IMR-90 (cell line): Measurements from ENCODE around the gene PLBD2. TPM values are rescaled to one million over a fixed set of nuclear protein-coding genes. Genes with fewer than 3 reads are reported as not detected.

Source experiments
- ATAC-seq: fragments of 200-7000 bp; cut with Tn5 transposase; 2 replicates; pipeline ENCODE4 v1.9.1; 2020; ENCODE audit warnings: low read depth, mild to moderate bottlenecking, moderate library complexity
- BruUV-seq: library from RNA; stranded (reverse); fragments of 400-500 nt; replicated peaks from 2 replicates; lab custom pipeline; 2021; lab: Mats Ljungman, UMichigan
- CTCF ChIA-PET: fragments of 300-600 bp; formaldehyde crosslinking; extraction: SDS; loops from one replicate; lab custom pipeline; 2021; ENCODE audit warnings: antibody characterized with exemption; lab: Yijun Ruan, JAX
- POLR2A ChIA-PET: fragments of 300-600 bp; sonication (Branson Sonifier 250); formaldehyde crosslinking; loops from one replicate; lab custom pipeline; 2022; ENCODE audit warnings: antibody characterized with exemption; ENCODE audit not compliant: unreplicated experiment; lab: Charles Lee
- DNase-seq: peaks from one replicate; pipeline ENCODE4 v3.0.0; 2013
- H2AFZ ChIP-seq: replicated peaks from 2 replicates; pipeline ENCODE3; 2013; ENCODE audit warnings: low read length, mild to moderate bottlenecking; ENCODE audit not compliant: poor library complexity
- H2AK5ac ChIP-seq: 2 replicates; pipeline ENCODE4 v1.6.1; 2013; ENCODE audit warnings: low read depth, low read length, inconsistent platforms
- H2AK9ac ChIP-seq: replicated peaks from 2 replicates; pipeline ENCODE3; 2013; ENCODE audit warnings: mild to moderate bottlenecking, low read depth, low read length, moderate library complexity; ENCODE audit not compliant: poor library complexity
- H2BK120ac ChIP-seq: 2 replicates; pipeline ENCODE4 v1.6.1; 2013; ENCODE audit warnings: low read depth, low read length, inconsistent platforms
- H2BK15ac ChIP-seq: 3 replicates; pipeline ENCODE4 v1.6.1; 2013; ENCODE audit warnings: low read depth, low read length, inconsistent platforms
- H2BK20ac ChIP-seq: 2 replicates; pipeline ENCODE4 v1.6.1; 2013; ENCODE audit warnings: low read depth, mild to moderate bottlenecking, inconsistent platforms, low read length, moderate library complexity
- H2BK5ac ChIP-seq: 2 replicates; pipeline ENCODE4 v1.6.1; 2013; ENCODE audit warnings: mild to moderate bottlenecking, low read depth, low read length, inconsistent platforms; ENCODE audit not compliant: poor library complexity, severe bottlenecking
- H3K14ac ChIP-seq: replicated peaks from 2 replicates; pipeline ENCODE4 v1.6.1; 2013; ENCODE audit warnings: low read depth, low read length, inconsistent platforms
- H3K18ac ChIP-seq: 2 replicates; pipeline ENCODE4 v1.6.1; 2013; ENCODE audit warnings: low read depth, low read length, control low read depth
- H3K23ac ChIP-seq: 2 replicates; pipeline ENCODE4 v1.6.1; 2013; ENCODE audit warnings: low read depth, low read length, inconsistent platforms
- H3K27ac ChIP-seq: 2 replicates; pipeline ENCODE4 v1.5.1; 2013; ENCODE audit warnings: mild to moderate bottlenecking, control low read depth, low read length; ENCODE audit not compliant: insufficient read depth
- H3K27me3 ChIP-seq: 2 replicates; pipeline ENCODE4 v1.6.1; 2013; ENCODE audit warnings: low read length; ENCODE audit not compliant: control insufficient read depth, insufficient read depth
- H3K36me3 ChIP-seq: 2 replicates; pipeline ENCODE4 v1.6.1; 2013; ENCODE audit warnings: low read length, mixed read lengths; ENCODE audit not compliant: control insufficient read depth, insufficient read depth
- H3K4ac ChIP-seq: 2 replicates; pipeline ENCODE4 v1.6.1; 2013; ENCODE audit warnings: low read depth, low read length, inconsistent platforms
- H3K4me1 ChIP-seq: 2 replicates; pipeline ENCODE4 v1.6.1; 2013; ENCODE audit warnings: low read length, mixed read lengths; ENCODE audit not compliant: control insufficient read depth, insufficient read depth
- H3K4me2 ChIP-seq: 2 replicates; pipeline ENCODE4 v1.6.1; 2013; ENCODE audit warnings: low read depth, mild to moderate bottlenecking, control low read depth, low read length, moderate library complexity
- H3K4me3 ChIP-seq: 2 replicates; pipeline ENCODE4 v1.5.1; 2013; ENCODE audit warnings: low read depth, mild to moderate bottlenecking, control low read depth, low read length, moderate library complexity; ENCODE audit not compliant: insufficient read depth
- H3K56ac ChIP-seq: 2 replicates; pipeline ENCODE4 v1.6.1; 2013; ENCODE audit warnings: low read length, inconsistent platforms; ENCODE audit not compliant: insufficient read depth; ENCODE audit errors: extremely low read depth
- H3K79me1 ChIP-seq, 2 experiments: 2 replicates each; pipeline ENCODE4 v1.6.1; 2013; ENCODE audit warnings: low read length in 2 of 2, inconsistent platforms in 1 of 2, low read depth in 1 of 2
- H3K9ac ChIP-seq: 2 replicates; pipeline ENCODE4 v1.6.1; 2013; ENCODE audit warnings: low read depth, low read length, control low read depth
- H3K9me1 ChIP-seq: 2 replicates; pipeline ENCODE4 v1.6.1; 2013; ENCODE audit warnings: low read length, inconsistent platforms; ENCODE audit not compliant: insufficient read depth
- H3K9me3 ChIP-seq: 2 replicates; pipeline ENCODE4 v1.6.1; 2013; ENCODE audit warnings: low read length; ENCODE audit not compliant: control insufficient read depth, insufficient read depth
- H4K20me1 ChIP-seq: 2 replicates; pipeline ENCODE4 v1.6.1; 2013; ENCODE audit warnings: low read length, inconsistent platforms; ENCODE audit not compliant: insufficient read depth
- H4K5ac ChIP-seq: 2 replicates; pipeline ENCODE4 v1.6.1; 2013; ENCODE audit warnings: mild to moderate bottlenecking, low read depth, low read length, control low read depth
- H4K8ac ChIP-seq, 2 experiments: 2 replicates each; pipeline ENCODE4 v1.6.1; 2013; ENCODE audit warnings: low read depth in 2 of 2, low read length in 2 of 2, control low read depth in 1 of 2, inconsistent platforms in 1 of 2
- H4K91ac ChIP-seq: 2 replicates; pipeline ENCODE4 v1.6.1; 2013; ENCODE audit warnings: low read depth, low read length, inconsistent platforms; ENCODE audit not compliant: insufficient read depth
- CEBPB ChIP-seq: IDR thresholded peaks from 2 replicates; pipeline ENCODE4 v1.6.1; 2012; ENCODE audit warnings: low read depth, low read length, improper control_type of control experiment
- RAD21 ChIP-seq: IDR thresholded peaks from 2 replicates; pipeline ENCODE4 v1.6.1; 2012; ENCODE audit warnings: low read length, improper control_type of control experiment
- USF2 ChIP-seq: fragments of 150-350 bp; IDR thresholded peaks from 2 replicates; pipeline ENCODE4 v1.6.1; 2017; ENCODE audit warnings: mild to moderate bottlenecking, antibody characterized with exemption, low read length, low read depth
- WGBS, 2 experiments: methylation state at CpG; one replicate each; pipeline versions ENCODE4 v1.1.5 to v1.1.7; 2013; ENCODE audit warnings: missing lambda C conversion rate in 2 of 2; ENCODE audit not compliant: insufficient read length in 1 of 2; ENCODE audit errors: extremely low coverage in 2 of 2; 5-methylcytosine and 5-hydroxymethylcytosine counted together
- dilution Hi-C: fragments of 300-500 bp; cut with HindIII; formaldehyde crosslinking; loops from one replicate; pipeline ENCODE4 v1.14.3; 2018; ENCODE audit warnings: low sequenced_read_pairs; ENCODE audit not compliant: unreplicated experiment
- in situ Hi-C: fragments of 300-500 bp; cut with MboI; formaldehyde crosslinking; loops from 3 replicates; pipeline ENCODE4 v1.14.3; 2019; ENCODE audit warnings: low sequenced_read_pairs, inconsistent platforms, mixed read lengths
- intact Hi-C: fragments of 100-400 bp; cut with micrococcal nuclease; formaldehyde crosslinking; loops from 2 replicates; pipeline ENCODE4 v1.10.0; 2022
- polyA plus RNA-seq, 3 experiments: library from polyadenylated mRNA; depleted of rRNA; stranded (reverse); fragments of >200 nt; gene quantifications; 2 replicates each; pipeline ENCODE4 v1.2.3, GENCODE V29; 2012; ENCODE audit warnings: low replicate concordance in 1 of 3
- total RNA-seq: library from RNA; depleted of rRNA; stranded (reverse); fragments of >200 nt; gene quantifications from 2 replicates; pipeline ENCODE4 v1.2.3, GENCODE V29; 2012
- TF ChIP-seq, protein P1 (sequence below): conservative IDR thresholded peaks from 2 replicates; pipeline ENCODE4 v1.5.1; 2012; ENCODE audit warnings: mild to moderate bottlenecking, low read depth, low read length, improper control_type of control experiment

The PLBD2 gene
- total and polyA plus RNA-seq, 2 of the 4 experiments (the other 2 are of a cell fraction): 7.3 to 44.5 TPM

DNA sequence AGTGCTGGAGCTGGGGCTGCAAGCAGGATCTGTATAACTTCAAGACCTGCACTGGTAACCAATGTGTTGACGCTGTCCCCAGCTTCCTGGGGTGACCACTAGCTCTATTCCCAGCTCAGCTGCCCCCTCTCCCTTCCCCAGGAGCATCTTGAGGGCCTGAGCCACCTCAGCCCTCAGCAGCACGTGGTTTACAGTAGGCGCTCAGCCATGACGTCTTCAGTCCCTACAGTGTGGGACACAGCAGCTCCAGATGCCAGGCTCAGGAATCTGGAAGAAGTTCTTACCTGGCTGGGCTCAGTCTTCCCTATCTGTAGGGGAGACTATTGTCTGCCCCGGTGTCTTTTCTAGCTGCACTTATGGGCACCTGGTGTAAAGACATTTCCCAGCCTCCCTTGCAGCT is 36.7 kb downstream of the PLBD2 start:
- DNase-seq (no peak), ATAC-seq (no peak)
- intact Hi-C loops (no loop called here), dilution Hi-C loops (no loop called here), in situ Hi-C loops (no loop called here)
- H3K18ac ChIP-seq: no peak overlapping the region
- no peak overlapping the region for H3K4ac ChIP-seq
- 69% methylated on average over 3 of the region's 5 CpGs; no CpG with 5 or more reads in 1 of the 2 experiments for WGBS, 2 experiments
- H3K56ac ChIP-seq: no peak overlapping the region
- peak overlapping the region; percentile 11 for H2AFZ ChIP-seq
- H2BK5ac ChIP-seq: no peak overlapping the region
- H3K4me1 ChIP-seq: no peaks in the 10 kb centered on the region
- H3K9ac ChIP-seq: no peak overlapping the region
- H2BK15ac ChIP-seq: no peak overlapping the region
- peak overlapping the region; percentile 28 for H2AK9ac ChIP-seq
- H3K4me2 ChIP-seq: no peak overlapping the region
- ChIA-PET CTCF (no interaction called here), POLR2A (no interaction called here)
- H3K79me1 ChIP-seq: no peaks in the 10 kb centered on the region
- no peak overlapping the region for H2AK5ac ChIP-seq
- H4K5ac ChIP-seq: no peak overlapping the region
- peaks cover 4% of the 10 kb centered on the region; the same call in 1 of the 2 replicates for H3K27me3 ChIP-seq
- no peak overlapping the region for H3K23ac ChIP-seq
- no TSS peak for BruUV-seq
- no peak overlapping the region for H2BK120ac ChIP-seq
- H3K36me3 ChIP-seq: no peaks in the 10 kb centered on the region
- no peaks in the 10 kb centered on the region; the same call in 1 of the 2 replicates for H3K9me1 ChIP-seq
- no peak overlapping the region for H3K27ac ChIP-seq
- H3K4me3 ChIP-seq: no peak overlapping the region
- H4K91ac ChIP-seq: no peak overlapping the region
- H4K8ac ChIP-seq: no peak overlapping the region
- no peaks in the 10 kb centered on the region; the same call in 1 of the 2 replicates for H3K9me3 ChIP-seq
- H4K20me1 ChIP-seq: no peaks in the 10 kb centered on the region
- H3K14ac ChIP-seq: no peak overlapping the region
- H2BK20ac ChIP-seq: no peak overlapping the region
- TF ChIP-seq RAD21 (no peak), CEBPB (no peak), USF2 (no peak)
- TF ChIP-seq, protein P1, sequence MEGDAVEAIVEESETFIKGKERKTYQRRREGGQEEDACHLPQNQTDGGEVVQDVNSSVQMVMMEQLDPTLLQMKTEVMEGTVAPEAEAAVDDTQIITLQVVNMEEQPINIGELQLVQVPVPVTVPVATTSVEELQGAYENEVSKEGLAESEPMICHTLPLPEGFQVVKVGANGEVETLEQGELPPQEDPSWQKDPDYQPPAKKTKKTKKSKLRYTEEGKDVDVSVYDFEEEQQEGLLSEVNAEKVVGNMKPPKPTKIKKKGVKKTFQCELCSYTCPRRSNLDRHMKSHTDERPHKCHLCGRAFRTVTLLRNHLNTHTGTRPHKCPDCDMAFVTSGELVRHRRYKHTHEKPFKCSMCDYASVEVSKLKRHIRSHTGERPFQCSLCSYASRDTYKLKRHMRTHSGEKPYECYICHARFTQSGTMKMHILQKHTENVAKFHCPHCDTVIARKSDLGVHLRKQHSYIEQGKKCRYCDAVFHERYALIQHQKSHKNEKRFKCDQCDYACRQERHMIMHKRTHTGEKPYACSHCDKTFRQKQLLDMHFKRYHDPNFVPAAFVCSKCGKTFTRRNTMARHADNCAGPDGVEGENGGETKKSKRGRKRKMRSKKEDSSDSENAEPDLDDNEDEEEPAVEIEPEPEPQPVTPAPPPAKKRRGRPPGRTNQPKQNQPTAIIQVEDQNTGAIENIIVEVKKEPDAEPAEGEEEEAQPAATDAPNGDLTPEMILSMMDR: no peak
